Medulla oblongata (tissue), 1 donor: ENCODE results near the gene PIGM.
"Not testable (repeated sequence)": the region's sequence is repeated elsewhere in the genome, so short reads cannot be mapped to it uniquely, and the experiment has no call there.

ENCODE experiments used
- DNase-seq: peaks from one replicate; pipeline ENCODE4 v3.0.0-alpha.2; 2015; ENCODE audit errors: extremely low spot score

The PIGM gene

DNA sequence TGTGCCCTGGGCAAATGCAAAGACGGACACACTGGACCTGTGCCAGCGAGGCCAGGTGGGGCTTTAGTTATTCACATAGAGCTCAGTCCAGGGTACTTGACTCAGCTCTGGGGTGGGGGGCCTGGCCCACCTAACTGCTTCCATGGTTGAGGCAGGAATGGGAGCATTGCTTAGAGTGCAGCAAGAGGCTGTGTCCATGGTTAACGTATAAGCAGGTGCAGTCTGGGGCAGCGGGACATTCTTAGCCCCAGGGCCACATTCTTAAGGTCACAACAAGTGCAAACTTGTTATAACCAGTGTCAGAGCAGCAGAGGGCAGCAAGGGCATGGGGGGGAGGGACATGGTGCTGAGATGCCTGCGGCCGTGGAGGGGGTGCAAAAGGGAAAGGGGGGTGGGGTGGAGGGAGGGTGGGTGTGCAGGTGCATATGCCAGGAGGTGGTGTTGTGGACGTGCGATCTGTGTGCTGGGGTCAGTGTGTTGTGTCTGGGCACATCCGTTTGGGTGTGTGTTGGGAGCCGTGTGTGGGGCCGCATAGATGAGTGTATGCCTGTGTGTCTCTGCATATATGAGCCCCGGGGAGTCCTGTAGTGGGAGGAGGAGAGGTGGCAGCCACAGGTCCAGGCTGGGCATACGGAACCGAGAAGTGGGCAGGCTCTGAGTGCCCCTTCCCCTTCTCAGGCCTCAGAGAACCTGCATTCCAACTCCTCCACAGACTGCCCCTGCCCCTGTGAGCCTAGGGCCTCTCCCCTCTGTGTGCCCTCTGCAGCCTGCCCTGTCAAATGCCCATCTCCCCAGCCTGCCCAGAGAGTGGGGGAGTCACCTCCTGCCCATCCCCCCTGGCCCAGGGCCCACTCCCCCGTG lies 29.8 kb upstream of the PIGM start:
- peak; percentile 63 for DNase-seq

GRCh38 chr1:160058087-160058486 lies 26.3 kb upstream of the PIGM start:
- no peak for DNase-seq

- no peak for DNase-seq
Measured at GRCh38 chr1:160056648-160057169, 24.9 kb upstream of the PIGM start.

DNA sequence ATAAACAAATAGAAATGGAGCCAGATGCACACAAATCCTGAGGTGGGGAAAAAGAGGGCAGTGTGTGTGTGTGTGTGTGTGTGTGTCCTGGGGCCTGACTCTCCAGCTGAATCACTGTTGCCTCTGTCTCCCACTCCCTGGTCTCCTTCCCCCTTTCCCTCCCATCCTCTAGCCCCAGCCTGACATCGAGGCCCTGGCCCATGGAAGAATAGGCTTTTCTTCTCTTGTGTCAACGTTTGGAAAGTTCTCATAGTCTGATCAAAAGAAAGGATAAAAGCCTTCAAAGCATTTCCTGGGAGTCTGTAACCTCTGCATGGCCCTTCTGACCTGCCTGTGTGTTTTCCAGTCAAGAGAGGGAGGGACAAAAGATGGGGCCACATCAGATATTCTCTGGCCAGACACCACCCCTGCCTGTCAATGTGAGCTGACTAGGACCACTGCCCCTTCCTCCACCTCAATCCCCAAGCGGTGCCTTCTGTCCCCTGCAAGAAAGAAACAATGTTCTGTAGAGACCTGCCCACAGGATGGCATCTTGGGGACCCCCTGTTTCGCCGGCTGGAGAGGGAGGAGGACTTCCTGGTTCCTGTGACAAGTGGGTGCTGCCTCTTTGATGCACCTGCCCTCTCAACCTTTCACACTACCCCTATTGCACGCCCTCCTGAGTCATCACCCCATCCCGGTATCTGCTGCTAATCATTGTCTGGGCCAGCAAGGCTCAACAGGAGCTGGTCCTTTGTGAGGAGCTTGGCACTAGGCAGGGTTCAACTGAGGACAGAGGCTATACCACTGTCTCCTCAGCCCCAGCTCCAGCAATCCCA lies 22.0 kb upstream of the PIGM start:
- DNase-seq: peak; percentile 67

GRCh38 chr1:160052936-160053335 lies 21.1 kb upstream of the PIGM start:
- no peak for DNase-seq

DNA sequence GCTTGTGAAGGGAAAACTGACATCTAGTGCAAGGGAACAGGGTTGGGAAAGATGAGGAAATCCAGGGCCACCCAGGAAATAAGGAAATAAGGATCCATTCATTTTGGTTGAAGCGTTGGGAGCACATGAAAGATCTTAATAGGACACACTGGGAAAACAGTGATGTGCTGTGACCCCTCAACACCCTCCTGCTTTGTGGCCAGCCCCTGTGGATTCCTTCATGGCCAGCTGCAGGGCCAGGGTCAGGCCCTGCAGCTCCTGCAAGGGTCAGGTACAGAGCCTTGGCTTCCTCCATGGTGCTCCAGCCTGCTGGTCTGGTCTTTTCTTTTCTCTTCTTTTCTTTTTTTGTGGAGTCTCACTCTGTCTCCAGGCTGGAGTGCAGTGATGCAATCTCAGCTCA lies 18.8 kb upstream of the PIGM start:
- DNase-seq: no peak

- DNase-seq: not testable (repeated sequence)
Measured at GRCh38 chr1:160050182-160050581, 18.4 kb upstream of the PIGM start.

DNA sequence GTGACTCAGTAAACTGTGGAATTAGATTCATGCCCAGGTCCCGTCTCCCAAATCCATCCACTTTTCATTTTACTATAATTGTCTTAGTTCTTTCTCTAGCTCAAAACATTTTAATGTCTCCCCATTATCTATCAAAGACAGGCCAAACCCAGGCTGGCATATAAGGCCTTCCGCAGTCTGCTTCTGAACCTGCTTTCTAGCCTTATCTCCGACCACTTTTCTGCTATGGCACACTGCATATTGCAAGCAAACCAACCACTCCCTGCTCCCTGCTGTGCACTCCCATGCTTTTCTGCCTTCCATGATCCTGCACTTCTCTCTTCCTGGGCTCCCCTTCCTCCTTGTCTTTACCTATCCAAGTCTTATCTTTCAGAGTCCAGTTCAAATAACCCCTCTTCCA lies 17.3 kb upstream of the PIGM start:
- peak; percentile 3 for DNase-seq

DNA sequence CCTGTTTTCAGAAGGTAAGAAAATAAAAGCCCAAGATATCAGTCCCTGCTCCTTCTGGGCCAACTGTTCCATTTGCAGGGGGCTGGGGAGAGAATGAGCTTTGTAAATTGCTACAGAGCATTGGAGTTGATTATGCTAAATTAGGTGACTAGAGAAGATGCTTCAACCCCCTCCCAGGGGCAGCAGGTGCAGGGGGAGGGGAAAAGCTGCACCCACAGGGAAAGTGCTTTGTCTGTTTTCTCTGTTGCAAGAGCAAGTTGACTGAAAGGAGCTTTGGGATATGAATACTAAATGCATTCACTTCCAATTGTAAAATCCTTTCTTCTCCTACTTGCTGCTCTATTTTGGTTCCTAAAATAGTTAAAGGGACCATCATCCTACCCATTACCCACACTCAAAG lies 16.5 kb upstream of the PIGM start:
- peak; percentile 14 for DNase-seq

DNA sequence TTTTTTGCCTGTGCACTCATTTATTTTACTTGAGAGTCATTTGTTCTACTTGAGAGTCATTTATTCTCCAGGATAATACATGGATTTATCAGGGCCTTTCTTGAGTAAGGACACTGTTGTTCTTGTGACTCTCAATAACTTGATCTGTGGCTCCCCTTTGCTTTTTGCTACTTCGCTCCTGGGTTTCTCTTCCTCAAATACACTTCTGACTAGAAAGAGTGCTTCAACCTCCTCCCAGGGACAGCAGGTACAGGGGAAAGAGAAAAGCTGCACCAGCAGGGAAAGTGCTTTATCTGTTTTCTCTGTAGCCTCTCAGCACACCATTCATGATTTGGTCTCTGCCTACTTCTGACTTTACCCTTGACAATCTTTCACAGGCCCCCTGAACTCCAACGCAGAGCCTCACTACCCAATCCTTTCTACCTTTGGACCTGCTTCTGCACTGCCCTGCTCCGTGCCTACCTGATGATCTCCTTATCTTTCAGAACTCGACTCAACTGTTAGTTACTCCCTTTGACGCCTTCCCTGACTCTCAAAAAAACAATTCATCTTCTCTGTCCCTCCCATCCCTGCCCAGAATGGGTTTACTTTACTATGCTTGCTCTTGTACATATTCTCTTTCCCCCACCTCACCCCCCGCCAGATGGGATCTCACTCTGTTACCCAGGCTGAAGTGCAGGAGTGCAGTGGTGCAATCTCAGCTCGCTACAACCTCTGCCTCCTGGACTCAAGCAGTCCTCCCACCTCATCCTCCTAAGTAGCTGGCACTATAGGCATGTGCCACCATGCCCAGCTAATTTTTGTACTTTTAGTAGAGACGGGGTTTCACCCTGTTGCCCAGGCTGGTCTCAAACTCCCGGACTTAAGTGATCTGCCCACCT lies 15.6 kb upstream of the PIGM start:
- peak; percentile 12 for DNase-seq

- peak; percentile 96 for DNase-seq
Measured at GRCh38 chr1:160046494-160047110, 14.8 kb upstream of the PIGM start.

DNA sequence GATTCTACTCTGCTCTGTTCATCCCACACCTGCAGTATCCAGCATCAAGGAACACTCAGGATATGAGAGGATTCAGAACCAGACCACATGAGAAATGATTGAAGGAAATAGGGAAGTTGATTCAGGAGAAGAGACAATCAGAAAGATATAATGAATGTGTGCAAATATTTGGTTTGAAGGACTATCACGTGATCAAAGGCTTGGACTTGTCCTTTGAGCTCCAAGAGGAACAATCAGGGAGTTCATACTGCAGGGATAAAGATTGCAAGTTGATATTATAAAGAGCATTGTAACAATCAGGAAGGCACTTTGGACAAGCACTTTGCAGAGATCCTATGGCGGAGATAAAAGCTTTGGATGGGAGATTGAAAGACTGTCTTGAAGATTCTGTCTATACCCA lies 13.9 kb upstream of the PIGM start:
- DNase-seq: peak; percentile 45

- DNase-seq: no peak
Measured at GRCh38 chr1:160043543-160043942, 11.8 kb upstream of the PIGM start.

DNA sequence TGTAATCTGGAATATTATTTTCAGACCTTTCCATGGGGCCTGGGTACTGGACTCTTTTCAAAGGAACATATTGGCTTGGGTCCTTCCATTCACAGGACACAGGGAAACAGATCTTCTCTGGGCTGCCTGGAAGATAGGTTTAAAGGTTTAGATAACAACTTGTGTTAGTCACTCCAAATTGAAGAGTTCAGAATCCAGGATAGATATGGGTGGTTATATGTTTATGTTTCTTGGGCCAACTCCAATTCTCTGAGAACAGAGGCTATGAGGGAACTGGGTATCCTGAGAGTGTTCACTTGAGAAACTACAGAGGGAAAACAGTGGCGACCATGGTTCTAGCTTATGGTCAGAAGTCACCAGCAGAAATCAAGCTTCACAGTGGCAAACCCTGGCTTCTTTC lies 8.7 kb upstream of the PIGM start:
- no peak for DNase-seq

DNA sequence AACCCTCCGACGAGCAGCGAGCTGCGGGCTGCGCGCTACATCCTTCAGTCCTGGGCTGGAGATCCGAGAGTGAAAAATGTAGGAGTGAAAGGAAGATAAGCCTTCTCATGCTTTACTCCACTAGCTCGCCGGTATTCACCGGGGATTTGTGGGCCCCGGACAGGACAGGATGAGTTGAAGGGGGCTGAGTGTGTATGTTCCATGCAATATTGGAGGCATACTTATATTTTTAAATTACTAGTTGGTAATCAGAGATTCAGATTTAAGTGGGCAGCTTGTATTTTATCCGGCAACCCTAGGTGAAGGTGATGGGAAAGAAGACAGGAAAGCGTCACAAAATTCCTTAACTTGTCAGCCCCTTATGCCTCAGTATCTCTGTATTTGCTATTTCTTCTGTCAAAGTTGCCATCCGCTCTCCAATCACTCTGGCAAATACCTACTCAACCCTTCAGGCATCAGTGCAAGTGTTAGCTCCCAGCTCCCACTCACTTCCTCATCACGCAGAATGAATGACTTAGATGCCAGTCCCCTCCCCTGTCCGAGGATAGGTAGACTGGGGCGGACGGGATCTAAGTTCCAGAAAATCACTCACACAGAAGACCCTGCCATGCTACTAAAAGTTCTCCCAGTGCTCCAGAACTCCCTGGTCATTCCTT lies 503 bp upstream of the PIGM start:
- no peak for DNase-seq

DNA sequence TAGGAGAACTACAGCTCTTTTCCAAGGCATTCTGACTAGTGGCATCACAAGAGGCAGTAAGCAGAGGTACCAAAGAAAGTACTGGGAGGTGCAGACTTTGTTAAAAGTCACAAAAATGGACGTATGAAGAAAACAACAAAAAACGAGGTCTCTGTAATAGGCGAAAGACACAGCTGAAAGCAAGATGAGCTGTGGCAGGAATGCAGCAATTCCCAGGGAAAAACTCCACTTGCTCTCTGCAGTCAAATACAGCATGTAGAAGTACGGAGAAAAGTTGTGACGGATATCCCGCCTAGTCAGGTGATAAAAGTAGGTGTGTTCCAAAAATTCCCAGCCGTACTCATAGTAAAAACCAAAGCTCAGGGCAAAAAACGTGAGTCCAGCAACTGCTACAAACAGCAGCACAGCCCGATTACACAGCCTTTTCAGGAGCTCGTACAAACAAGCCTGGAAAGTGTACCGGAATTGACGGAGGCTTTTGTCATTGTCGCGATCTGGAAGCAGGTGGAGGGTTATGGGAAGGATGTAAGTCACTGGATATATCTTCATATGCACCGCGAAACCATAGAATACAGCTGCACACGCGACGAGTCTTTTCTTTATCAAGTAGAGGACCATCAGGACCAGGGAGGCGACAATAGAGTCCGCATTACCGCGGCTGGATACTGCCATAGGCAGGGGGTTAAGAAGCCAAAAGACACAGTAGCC lies 979 bp downstream of the PIGM start:
- no peak for DNase-seq

DNA sequence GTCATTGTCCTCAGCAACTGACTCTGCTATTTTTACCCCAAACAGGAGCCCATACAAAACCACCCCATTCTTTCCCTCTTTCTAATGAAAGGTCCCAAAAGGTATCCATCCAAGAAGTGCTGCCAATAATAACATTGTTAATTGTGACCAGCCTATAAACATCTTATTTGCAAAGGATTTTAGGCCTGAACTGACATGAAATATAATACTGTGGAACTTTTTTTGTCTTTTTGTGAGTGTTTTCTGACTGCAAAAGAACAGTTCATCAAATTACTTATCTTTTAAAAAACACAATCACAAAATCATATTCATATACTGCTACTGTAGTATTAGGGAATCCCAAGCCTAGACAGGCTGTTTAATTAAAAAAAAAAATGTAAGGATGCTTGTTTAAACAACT lies 3.4 kb downstream of the PIGM start:
- DNase-seq: no peak

DNA sequence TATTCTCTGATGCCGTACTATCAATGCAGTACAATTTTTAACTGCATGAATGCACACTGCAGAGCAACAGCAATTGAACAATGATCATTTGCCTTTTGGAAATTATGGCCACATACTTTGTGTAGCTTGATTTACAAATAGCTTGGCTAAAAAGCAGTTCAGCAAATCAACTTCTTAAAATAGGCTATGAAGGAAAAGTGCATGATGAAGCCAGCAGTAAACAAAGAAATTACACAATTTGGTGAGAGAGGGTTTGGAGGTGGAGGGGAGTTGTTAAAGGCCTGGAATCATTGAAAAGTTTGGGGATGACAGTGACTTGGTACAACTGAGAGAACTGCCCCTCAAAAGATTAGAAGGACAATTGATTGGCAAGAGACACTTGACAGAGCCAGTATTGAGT lies 6.5 kb downstream of the PIGM start:
- DNase-seq: no peak

DNA sequence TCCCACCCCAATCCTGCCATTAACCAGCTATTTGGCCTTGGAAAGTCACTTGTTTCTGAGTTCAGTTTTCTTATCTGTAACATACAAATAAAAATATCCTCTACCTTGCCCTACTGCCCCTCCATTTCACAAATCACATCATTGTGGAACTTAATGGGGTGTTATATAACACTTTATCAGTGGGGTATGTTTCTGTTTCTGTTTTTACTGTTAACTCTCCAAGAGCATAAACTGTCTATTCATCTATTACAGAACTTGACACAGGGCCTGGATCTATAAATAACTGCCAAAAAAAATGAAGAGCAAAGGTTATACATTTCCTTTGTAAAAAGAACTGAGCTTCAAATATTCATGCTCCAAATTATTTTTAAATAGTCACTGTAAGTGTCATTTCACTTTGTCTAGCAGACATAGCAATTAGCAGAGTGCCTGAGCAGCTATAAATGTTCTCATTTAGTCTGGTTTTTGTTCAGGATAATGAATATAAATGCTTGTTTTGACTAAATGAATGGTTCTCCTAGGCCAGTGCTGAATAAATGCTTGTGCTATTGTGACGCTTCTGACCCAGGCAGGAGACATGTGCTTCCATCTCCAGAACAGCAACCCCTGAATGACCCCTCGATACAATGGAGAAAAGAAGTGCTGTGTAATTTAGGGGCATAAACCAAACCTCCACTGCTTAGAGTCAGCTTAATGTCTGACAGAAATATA lies 7.4 kb downstream of the PIGM start:
- peak; percentile 92 for DNase-seq
